Measurements from ENCODE around the gene FMN1.
A peak's percentile ranks its signal among the peaks of the same experiment; 100 is the strongest.
"Not testable (repeated sequence)": the region's sequence is repeated elsewhere in the genome, so short reads cannot be mapped to it uniquely, and the experiment has no call there.

FMN1 gene

GRCh38 chr15:33074212-33074611, 120.3 kb downstream of the FMN1 start:
- no peak overlapping the region for H4K91ac ChIP-seq (ENCODE audit: low read depth, low read length)
- no peaks in the 10 kb centered on the region for H3K79me1 ChIP-seq (ENCODE audit: low read length)
- WGBS (ENCODE audit: extremely low coverage, insufficient coverage, insufficient read length): no CpG with 5 or more reads among the region's 3 CpGs
- no peaks in the 10 kb centered on the region for H3K79me2 ChIP-seq (ENCODE audit: control insufficient read depth, insufficient read depth, low read length, poor library complexity)
- no peak for DNase-seq
- H2BK12ac ChIP-seq (ENCODE audit: low read length): no peak overlapping the region
- H3K9ac ChIP-seq (ENCODE audit: low read length): no peak overlapping the region
- no peak overlapping the region for H3K4ac ChIP-seq (ENCODE audit: low read depth, low read length)
- H2BK5ac ChIP-seq (ENCODE audit: low read depth, low read length, poor library complexity): no peak overlapping the region
- H3K14ac ChIP-seq (ENCODE audit: low read length): no peak overlapping the region
- no peak overlapping the region for H3K4me2 ChIP-seq (ENCODE audit: low read length)
- H3K4me1 ChIP-seq (ENCODE audit: control insufficient read depth in 1 of 2, insufficient read depth in 2 of 2, low read length in 2 of 2): peaks cover 0 to 2% of the 10 kb centered on the region in 2 experiments
- no peaks in the 10 kb centered on the region for H3K27me3 ChIP-seq (ENCODE audit: insufficient read depth, low read length)
- H2AK5ac ChIP-seq (ENCODE audit: low read length): no peak overlapping the region
- H3K23ac ChIP-seq (ENCODE audit: low read length): no peak overlapping the region
- H3K4me3 ChIP-seq (ENCODE audit: low read depth, low read length): no peak overlapping the region
- H4K8ac ChIP-seq (ENCODE audit: low read depth, low read length): no peak overlapping the region
- no peak overlapping the region for H2BK120ac ChIP-seq (ENCODE audit: insufficient read depth, low read length, poor library complexity)
- no peak overlapping the region for H3K27ac ChIP-seq (ENCODE audit: low read depth, low read length)
- H3K9me3 ChIP-seq (ENCODE audit: insufficient read depth, low read depth, low read length): no peaks in the 10 kb centered on the region
- no peak overlapping the region for H3K18ac ChIP-seq (ENCODE audit: low read length)
- H3K36me3 ChIP-seq (ENCODE audit: control insufficient read depth in 1 of 2, insufficient read depth in 2 of 2, low read length in 2 of 2): no peaks in the 10 kb centered on the region
- no peak overlapping the region for H2AFZ ChIP-seq (ENCODE audit: insufficient read depth, low read length, poor library complexity)
- no peak overlapping the region for H4K12ac ChIP-seq (ENCODE audit: low read depth, low read length)

DNA sequence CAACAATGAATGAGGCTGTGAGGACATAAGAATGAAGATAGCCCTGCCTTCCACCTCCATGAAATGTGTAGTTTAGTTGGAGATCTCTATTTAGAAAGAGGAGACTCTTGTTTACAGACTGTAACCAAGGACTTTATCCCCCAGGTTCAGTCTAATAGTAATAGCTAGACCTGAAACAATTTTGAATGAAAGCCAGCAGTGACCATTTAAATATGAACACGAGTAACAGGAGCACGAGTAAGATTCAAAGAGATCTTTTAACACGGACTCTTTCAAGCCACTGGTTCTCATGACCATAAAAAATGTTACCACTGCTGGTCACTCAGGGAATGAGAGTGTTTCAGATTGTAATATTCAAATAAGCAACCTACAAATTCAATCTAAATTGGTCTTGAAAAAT, 123.1 kb downstream of the FMN1 start:
- Histone ChIP-seq H4K91ac (ENCODE audit: low read depth, low read length) (no peak overlapping the region), H3K4me2 (ENCODE audit: low read length) (no peak overlapping the region), H3K79me1 (ENCODE audit: low read length) (peaks cover 6% of the 10 kb centered on the region), H3K23ac (ENCODE audit: low read length) (no peak overlapping the region), H2BK5ac (ENCODE audit: low read depth, low read length, poor library complexity) (no peak overlapping the region), H2BK120ac (ENCODE audit: insufficient read depth, low read length, poor library complexity) (no peak overlapping the region), H3K4ac (ENCODE audit: low read depth, low read length) (no peak overlapping the region), H3K36me3 (ENCODE audit: control insufficient read depth in 1 of 2, insufficient read depth in 2 of 2, low read length in 2 of 2) (no peaks in the 10 kb centered on the region), H2BK12ac (ENCODE audit: low read length) (no peak overlapping the region), H3K9ac (ENCODE audit: low read length) (no peak overlapping the region), H4K8ac (ENCODE audit: low read depth, low read length) (no peak overlapping the region), H2AK5ac (ENCODE audit: low read length) (no peak overlapping the region), H3K4me1 (ENCODE audit: control insufficient read depth in 1 of 2, insufficient read depth in 2 of 2, low read length in 2 of 2) (peaks cover 21 to 24% of the 10 kb centered on the region in 2 experiments), H3K27me3 (ENCODE audit: insufficient read depth, low read length) (no peaks in the 10 kb centered on the region), H3K27ac (ENCODE audit: low read depth, low read length) (no peak overlapping the region), H3K18ac (ENCODE audit: low read length) (no peak overlapping the region), H3K4me3 (ENCODE audit: low read depth, low read length) (no peak overlapping the region), H3K14ac (ENCODE audit: low read length) (no peak overlapping the region), H2AFZ (ENCODE audit: insufficient read depth, low read length, poor library complexity) (no peak overlapping the region), H3K79me2 (ENCODE audit: control insufficient read depth, insufficient read depth, low read length, poor library complexity) (no peaks in the 10 kb centered on the region), H4K12ac (ENCODE audit: low read depth, low read length) (no peak overlapping the region), H3K9me3 (ENCODE audit: insufficient read depth, low read depth, low read length) (no peaks in the 10 kb centered on the region)
- DNase-seq: no peak
- WGBS (ENCODE audit: extremely low coverage, insufficient coverage, insufficient read length): no CpG with 5 or more reads among the region's 3 CpGs

DNA sequence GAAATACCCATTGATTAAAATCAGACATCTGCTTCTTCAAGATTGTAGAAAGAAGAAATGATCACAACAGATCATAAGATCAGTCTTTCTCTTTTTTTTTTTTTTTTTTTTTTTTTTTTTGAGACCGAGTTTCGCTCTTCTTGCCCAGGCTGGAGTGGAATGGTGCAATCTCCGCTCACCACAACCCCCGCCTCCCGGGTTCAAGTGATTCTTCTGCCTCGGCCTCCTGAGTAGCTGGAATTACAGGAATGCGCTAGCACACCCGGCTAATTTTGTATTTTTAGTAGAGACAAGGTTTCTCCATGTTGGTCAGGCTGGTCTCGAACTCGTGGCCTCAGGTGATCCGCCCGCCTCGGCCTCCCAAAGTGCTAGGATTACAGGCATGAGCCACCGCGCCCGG, 124.6 kb downstream of the FMN1 start:
- H3K36me3 ChIP-seq (ENCODE audit: control insufficient read depth in 1 of 2, insufficient read depth in 2 of 2, low read length in 2 of 2); H2AFZ ChIP-seq (ENCODE audit: insufficient read depth, low read length, poor library complexity); H2BK120ac ChIP-seq (ENCODE audit: insufficient read depth, low read length, poor library complexity); H3K4me2 ChIP-seq (ENCODE audit: low read length); H3K4ac ChIP-seq (ENCODE audit: low read depth, low read length); H2AK5ac ChIP-seq (ENCODE audit: low read length); H2BK12ac ChIP-seq (ENCODE audit: low read length); H3K9me3 ChIP-seq (ENCODE audit: insufficient read depth, low read depth, low read length); H3K79me1 ChIP-seq (ENCODE audit: low read length); H4K8ac ChIP-seq (ENCODE audit: low read depth, low read length); H3K4me3 ChIP-seq (ENCODE audit: low read depth, low read length); H3K27me3 ChIP-seq (ENCODE audit: insufficient read depth, low read length); H2BK5ac ChIP-seq (ENCODE audit: low read depth, low read length, poor library complexity); H4K91ac ChIP-seq (ENCODE audit: low read depth, low read length); H3K18ac ChIP-seq (ENCODE audit: low read length); H3K27ac ChIP-seq (ENCODE audit: low read depth, low read length); H3K14ac ChIP-seq (ENCODE audit: low read length); H3K79me2 ChIP-seq (ENCODE audit: control insufficient read depth, insufficient read depth, low read length, poor library complexity); H4K12ac ChIP-seq (ENCODE audit: low read depth, low read length); H3K9ac ChIP-seq (ENCODE audit: low read length); H3K23ac ChIP-seq (ENCODE audit: low read length): not testable (repeated sequence)
- no CpG with 5 or more reads among the region's 16 CpGs for WGBS (ENCODE audit: extremely low coverage, insufficient coverage, insufficient read length)
- DNase-seq: peak in 1 of 2 donors; percentile 9
- H3K4me1 ChIP-seq (ENCODE audit: control insufficient read depth in 1 of 2, insufficient read depth in 2 of 2, low read length in 2 of 2): peaks cover 21 to 24% of the 10 kb centered on the region in 2 experiments

DNA sequence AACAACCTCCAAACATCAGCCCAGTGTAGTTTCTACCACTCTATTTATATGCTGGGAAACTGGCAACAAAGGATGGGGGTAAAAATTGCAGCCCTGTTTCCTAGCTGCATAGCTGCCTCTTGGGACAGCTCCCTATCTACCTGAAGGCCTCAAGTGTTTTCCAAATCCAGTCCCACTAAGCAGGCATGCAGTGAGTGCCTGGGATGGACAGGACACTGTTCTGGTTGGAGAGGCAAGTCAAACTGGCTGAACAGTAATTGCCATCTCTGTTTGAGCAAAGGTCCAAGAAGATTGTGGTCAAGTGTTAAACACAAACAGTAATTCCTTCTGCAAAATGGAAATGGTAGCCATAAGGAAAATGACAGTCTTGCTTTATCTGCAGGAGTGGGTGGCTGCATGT, 125.4 kb downstream of the FMN1 start:
- Histone ChIP-seq H3K23ac (ENCODE audit: low read length) (no peak overlapping the region), H2BK120ac (ENCODE audit: insufficient read depth, low read length, poor library complexity) (no peak overlapping the region), H3K79me2 (ENCODE audit: control insufficient read depth, insufficient read depth, low read length, poor library complexity) (no peaks in the 10 kb centered on the region)

More for the DNA sequence above, 125.4 kb downstream of the FMN1 start:
- Histone ChIP-seq H2BK12ac (ENCODE audit: low read length) (no peak overlapping the region), H3K18ac (ENCODE audit: low read length) (no peak overlapping the region), H3K4ac (ENCODE audit: low read depth, low read length) (no peak overlapping the region), H3K9me3 (ENCODE audit: insufficient read depth, low read depth, low read length) (no peaks in the 10 kb centered on the region), H3K9ac (ENCODE audit: low read length) (no peak overlapping the region), H4K91ac (ENCODE audit: low read depth, low read length) (no peak overlapping the region), H3K27me3 (ENCODE audit: insufficient read depth, low read length) (no peaks in the 10 kb centered on the region), H2AK5ac (ENCODE audit: low read length) (no peak overlapping the region), H2AFZ (ENCODE audit: insufficient read depth, low read length, poor library complexity) (no peak overlapping the region), H2BK5ac (ENCODE audit: low read depth, low read length, poor library complexity) (no peak overlapping the region), H3K14ac (ENCODE audit: low read length) (no peak overlapping the region), H3K4me2 (ENCODE audit: low read length) (no peak overlapping the region), H3K4me1 (ENCODE audit: control insufficient read depth in 1 of 2, insufficient read depth in 2 of 2, low read length in 2 of 2) (peaks cover 21 to 26% of the 10 kb centered on the region in 2 experiments), H3K27ac (ENCODE audit: low read depth, low read length) (peak overlapping the region; percentile 15), H3K36me3 (ENCODE audit: control insufficient read depth in 1 of 2, insufficient read depth in 2 of 2, low read length in 2 of 2) (no peaks in the 10 kb centered on the region), H4K12ac (ENCODE audit: low read depth, low read length) (no peak overlapping the region), H3K79me1 (ENCODE audit: low read length) (peaks cover 8% of the 10 kb centered on the region), H4K8ac (ENCODE audit: low read depth, low read length) (no peak overlapping the region), H3K4me3 (ENCODE audit: low read depth, low read length) (no peak overlapping the region)
- peak in 1 of 2 donors; percentile 42 for DNase-seq
